ENCODE measurements around the gene ZBTB33. TPM values are rescaled to one million over a fixed set of nuclear protein-coding genes. Genes with fewer than 3 reads are reported as not detected.

The ZBTB33 gene
- total RNA-seq, 1 donor from 2014 or later, result 45.2 TPM

GRCh38 chrX:120301960-120302359 is 51.3 kb downstream of the ZBTB33 start:
- FAIRE-seq, result no peak
- no peak for DNase-seq (ENCODE audit: low spot score in 2 of 2)

GRCh38 chrX:120302434-120302833 is 51.8 kb downstream of the ZBTB33 start:
- FAIRE-seq (no peak), DNase-seq (ENCODE audit: low spot score in 2 of 2) (no peak)

- DNase-seq (ENCODE audit: low spot score in 2 of 2) (no peak), FAIRE-seq (no peak)
These were observed 53.6 kb downstream of the ZBTB33 start for GRCh38 chrX:120304256-120304655.

- DNase-seq (ENCODE audit: low spot score in 2 of 2) (no peak), FAIRE-seq (no peak)
These were observed 55.0 kb downstream of the ZBTB33 start for GRCh38 chrX:120305531-120306141.

GRCh38 chrX:120306630-120307029 is 56.0 kb downstream of the ZBTB33 start:
- no peak for DNase-seq (ENCODE audit: low spot score in 2 of 2)
- FAIRE-seq, result no peak

Other genes with a start within 250 kb of the ZBTB33 start
- gene RHOXF2B, start 173.1 kb upstream of the ZBTB33 start, total RNA-seq, result not detected
- gene RHOXF1, start 134.9 kb upstream of the ZBTB33 start, total RNA-seq, result not detected
- gene RHOXF2, start 92.2 kb upstream of the ZBTB33 start, total RNA-seq, result not detected
- gene TMEM255A, start 60.6 kb downstream of the ZBTB33 start, total RNA-seq, result 1.6 TPM
- not detected for gene ATP1B4, start 111.3 kb downstream of the ZBTB33 start, total RNA-seq
- gene LAMP2, start 218.5 kb downstream of the ZBTB33 start, total RNA-seq, result 33.8 TPM